ENCODE results near the gene KRT26. TPM values are rescaled to one million over a fixed set of nuclear protein-coding genes. Genes with fewer than 3 reads are reported as not detected.
A peak's percentile ranks its signal among the peaks of the same experiment; 100 is the strongest.

The KRT26 gene
- total and polyA plus RNA-seq, 10 of the 15 experiments (the other 5 are each of a cell fraction or from before 2014, with no cell fraction given) = not detected

DNA sequence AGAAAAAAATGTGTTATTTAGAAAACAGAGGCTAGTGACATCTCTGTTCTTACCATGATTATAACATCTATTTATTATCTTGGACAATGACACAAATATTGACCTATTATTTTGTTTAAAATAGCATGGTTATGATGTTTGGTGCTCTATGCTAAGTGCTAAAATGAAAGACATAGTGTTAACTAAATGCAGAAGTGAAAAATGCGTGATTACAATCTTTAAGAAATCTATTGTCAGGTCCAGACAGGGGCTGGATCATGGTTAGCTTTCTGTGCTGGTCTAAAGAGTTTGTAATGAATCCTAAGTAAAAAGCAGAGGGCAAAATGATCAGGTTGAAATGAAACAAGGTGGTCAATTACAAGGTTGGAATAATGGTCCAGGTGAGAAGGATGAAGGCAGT, 28.4 kb upstream of the KRT26 start (continued):
- TF ChIP-seq MXI1 (IDR thresholded peaks at IDR 0.05; ENCODE audit: low read depth, low read length) = no peak
- TF ChIP-seq IKZF2 (IDR thresholded peaks at IDR 0.05) = no peak; a peak in 1 of 4 replicates
- TF ChIP-seq, protein P1, sequence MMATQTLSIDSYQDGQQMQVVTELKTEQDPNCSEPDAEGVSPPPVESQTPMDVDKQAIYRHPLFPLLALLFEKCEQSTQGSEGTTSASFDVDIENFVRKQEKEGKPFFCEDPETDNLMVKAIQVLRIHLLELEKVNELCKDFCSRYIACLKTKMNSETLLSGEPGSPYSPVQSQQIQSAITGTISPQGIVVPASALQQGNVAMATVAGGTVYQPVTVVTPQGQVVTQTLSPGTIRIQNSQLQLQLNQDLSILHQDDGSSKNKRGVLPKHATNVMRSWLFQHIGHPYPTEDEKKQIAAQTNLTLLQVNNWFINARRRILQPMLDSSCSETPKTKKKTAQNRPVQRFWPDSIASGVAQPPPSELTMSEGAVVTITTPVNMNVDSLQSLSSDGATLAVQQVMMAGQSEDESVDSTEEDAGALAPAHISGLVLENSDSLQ (IDR thresholded peaks at IDR 0.05) = no peak
- TF ChIP-seq YBX1 (IDR thresholded peaks at IDR 0.05) = no peak
- TF ChIP-seq, protein P2, sequence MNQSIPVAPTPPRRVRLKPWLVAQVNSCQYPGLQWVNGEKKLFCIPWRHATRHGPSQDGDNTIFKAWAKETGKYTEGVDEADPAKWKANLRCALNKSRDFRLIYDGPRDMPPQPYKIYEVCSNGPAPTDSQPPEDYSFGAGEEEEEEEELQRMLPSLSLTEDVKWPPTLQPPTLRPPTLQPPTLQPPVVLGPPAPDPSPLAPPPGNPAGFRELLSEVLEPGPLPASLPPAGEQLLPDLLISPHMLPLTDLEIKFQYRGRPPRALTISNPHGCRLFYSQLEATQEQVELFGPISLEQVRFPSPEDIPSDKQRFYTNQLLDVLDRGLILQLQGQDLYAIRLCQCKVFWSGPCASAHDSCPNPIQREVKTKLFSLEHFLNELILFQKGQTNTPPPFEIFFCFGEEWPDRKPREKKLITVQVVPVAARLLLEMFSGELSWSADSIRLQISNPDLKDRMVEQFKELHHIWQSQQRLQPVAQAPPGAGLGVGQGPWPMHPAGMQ (IDR thresholded peaks at IDR 0.05; ENCODE audit: borderline replicate concordance) = no peak
- no peak for TF ChIP-seq KDM1A (IDR thresholded peaks at IDR 0.05; ENCODE audit: borderline replicate concordance)
- no peak for TF ChIP-seq SRF (IDR thresholded peaks at IDR 0.05; ENCODE audit: low read depth in 2 of 2, low read length in 2 of 2)
- no peak for TF ChIP-seq SUZ12 (IDR thresholded peaks at IDR 0.05; ENCODE audit: unreplicated experiment)
- no peak for TF ChIP-seq PAX8 (IDR thresholded peaks at IDR 0.05)
- peak; percentile 39; the same call in 1 of the 2 replicates for TF ChIP-seq NBN (IDR thresholded peaks at IDR 0.05)
- TF ChIP-seq, protein P3, sequence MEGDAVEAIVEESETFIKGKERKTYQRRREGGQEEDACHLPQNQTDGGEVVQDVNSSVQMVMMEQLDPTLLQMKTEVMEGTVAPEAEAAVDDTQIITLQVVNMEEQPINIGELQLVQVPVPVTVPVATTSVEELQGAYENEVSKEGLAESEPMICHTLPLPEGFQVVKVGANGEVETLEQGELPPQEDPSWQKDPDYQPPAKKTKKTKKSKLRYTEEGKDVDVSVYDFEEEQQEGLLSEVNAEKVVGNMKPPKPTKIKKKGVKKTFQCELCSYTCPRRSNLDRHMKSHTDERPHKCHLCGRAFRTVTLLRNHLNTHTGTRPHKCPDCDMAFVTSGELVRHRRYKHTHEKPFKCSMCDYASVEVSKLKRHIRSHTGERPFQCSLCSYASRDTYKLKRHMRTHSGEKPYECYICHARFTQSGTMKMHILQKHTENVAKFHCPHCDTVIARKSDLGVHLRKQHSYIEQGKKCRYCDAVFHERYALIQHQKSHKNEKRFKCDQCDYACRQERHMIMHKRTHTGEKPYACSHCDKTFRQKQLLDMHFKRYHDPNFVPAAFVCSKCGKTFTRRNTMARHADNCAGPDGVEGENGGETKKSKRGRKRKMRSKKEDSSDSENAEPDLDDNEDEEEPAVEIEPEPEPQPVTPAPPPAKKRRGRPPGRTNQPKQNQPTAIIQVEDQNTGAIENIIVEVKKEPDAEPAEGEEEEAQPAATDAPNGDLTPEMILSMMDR (IDR thresholded peaks at IDR 0.05 in 2 of 3, conservative IDR thresholded peaks at IDR 0.05 in 1 of 3; ENCODE audit: control insufficient read depth in 2 of 3, extremely low read depth in 1 of 3, insufficient read depth in 1 of 3, low read depth in 3 of 3, low read length in 3 of 3) = no peak

All from GM12878 (cell line).